ENCODE data around the gene PSORS1C1.
"Not testable (repeated sequence)": the region's sequence is repeated elsewhere in the genome, so short reads cannot be mapped to it uniquely, and the experiment has no call there.

Gene PSORS1C1

DNA sequence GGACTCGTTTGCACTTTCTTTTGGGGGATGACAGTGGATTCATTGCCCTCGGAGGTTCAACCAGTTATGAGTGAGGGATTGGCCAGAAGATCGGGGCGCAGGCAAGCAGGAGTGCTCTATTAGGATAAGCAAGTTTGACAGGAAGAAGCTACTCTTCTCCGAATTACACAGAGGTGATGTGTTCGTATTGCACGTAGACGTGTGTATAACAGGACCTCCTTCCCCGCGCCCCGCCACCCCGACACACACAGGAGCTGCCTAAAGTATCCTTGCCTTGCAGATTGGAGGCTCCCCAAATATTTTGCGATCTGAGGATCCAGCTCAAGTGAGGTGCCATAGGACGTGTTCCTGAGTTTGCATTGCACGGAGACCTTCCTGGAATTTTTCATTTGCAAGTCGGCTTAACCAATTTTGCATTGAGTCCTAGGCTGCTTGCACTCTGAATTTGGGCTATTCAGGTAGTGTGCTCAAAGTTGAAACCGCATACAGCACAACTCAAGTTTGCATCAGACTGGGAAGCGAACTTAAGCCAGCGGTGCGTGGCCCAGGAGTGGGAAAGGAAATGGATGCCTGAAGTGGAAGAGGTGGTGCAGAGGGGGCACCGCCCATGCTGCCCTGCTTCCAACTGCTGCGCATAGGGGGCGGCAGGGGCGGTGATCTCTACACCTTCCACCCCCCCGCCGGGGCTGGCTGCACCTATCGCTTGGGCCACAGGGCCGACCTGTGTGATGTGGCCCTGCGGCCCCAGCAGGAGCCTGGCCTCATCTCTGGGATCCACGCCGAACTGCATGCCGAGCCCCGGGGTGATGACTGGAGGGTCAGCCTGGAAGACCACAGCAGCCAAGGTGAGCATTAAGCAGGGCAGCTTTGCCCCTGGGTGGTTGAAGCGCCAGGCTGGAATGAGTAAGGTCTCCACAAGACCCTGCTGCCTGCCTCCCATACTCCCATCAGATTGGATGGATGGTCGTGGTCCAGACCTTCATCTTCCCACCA lies 44.6 kb downstream of the PSORS1C1 start:
- DNase-seq (ENCODE audit: low read depth in 2 of 2) = no peak

DNA sequence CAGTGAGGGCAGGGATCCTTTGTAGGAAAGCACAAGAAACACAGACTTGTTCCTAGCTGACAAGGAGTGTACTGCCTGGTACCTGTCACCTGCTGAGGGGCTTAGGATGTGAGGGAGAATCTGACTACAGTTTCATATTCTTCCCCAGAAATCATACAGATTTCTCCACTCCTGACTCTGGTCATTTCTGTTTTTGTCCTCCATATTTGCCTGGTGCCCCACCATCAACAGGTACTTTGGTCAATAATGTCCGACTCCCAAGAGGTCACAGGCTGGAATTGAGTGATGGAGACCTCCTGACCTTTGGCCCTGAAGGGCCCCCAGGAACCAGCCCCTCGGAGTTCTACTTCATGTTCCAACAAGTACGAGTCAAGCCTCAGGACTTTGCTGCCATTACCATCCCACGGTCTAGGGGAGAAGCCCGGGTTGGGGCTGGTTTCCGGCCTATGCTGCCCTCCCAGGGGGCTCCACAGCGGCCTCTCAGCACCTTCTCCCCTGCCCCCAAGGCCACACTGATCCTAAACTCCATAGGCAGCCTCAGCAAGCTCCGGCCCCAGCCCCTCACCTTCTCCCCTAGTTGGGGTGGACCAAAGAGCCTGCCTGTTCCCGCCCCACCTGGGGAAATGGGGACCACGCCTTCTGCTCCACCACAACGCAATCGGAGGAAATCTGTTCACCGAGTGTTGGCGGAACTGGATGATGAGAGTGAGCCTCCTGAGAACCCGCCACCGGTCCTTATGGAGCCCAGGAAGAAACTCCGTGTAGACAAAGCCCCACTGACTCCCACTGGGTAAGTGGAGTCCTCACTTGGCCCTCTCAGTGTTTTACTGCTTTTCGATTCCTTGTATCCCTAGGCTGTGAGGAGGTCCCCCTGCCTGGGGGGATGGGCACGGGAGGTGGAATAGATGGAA lies 46.9 kb downstream of the PSORS1C1 start:
- no peak for DNase-seq (ENCODE audit: low read depth in 2 of 2)

DNA sequence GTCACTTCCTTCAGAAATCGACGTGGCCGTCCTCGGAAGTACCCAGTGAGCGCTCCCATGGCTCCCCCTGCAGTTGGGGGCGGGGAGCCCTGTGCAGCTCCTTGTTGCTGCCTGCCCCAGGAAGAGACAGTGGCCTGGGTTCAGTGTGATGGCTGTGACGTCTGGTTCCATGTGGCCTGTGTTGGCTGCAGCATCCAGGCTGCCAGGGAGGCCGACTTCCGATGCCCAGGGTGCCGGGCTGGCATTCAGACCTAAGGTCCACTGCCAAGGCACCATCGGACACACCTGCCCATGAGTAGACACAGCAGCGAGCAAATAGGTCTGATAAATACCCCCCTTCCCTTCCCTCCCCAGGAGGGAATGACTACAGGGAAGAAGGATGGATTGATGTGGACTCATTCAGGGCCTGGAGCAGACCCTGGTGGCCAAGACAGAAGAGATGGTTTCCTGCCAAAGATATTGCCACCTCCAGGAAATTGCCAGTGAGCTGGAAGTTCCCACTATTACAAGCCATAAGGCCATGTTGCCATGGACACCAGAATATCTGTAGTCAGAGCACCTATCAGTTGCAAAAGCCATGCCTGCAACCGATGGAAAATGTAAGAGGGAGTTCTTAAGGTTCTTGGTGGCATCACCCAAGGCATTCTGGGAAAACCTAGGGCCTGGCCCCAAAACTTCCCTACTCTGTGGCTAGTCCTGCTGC lies 48.0 kb downstream of the PSORS1C1 start:
- DNase-seq (ENCODE audit: low read depth in 2 of 2) = no peak

DNA sequence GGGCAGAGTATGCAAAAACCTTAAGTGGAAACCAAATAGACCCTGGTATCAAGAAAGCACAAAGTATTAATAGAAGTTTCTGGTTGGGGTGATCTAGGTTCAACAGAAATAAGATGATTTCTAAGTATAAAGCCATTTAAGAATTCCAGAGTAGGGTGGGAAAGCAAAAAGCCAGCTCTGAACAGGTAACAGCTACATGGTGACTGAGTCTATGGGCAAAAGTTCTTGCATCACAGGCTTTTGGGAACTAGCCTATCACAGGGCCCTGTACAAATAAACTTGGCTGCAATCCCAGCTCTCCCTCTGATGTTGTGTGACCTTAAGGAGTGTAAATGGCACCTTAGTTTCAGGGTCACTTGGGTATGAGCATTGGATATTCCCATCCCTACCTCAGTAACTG lies 49.3 kb downstream of the PSORS1C1 start:
- no peak for DNase-seq (ENCODE audit: low read depth in 2 of 2)

DNA sequence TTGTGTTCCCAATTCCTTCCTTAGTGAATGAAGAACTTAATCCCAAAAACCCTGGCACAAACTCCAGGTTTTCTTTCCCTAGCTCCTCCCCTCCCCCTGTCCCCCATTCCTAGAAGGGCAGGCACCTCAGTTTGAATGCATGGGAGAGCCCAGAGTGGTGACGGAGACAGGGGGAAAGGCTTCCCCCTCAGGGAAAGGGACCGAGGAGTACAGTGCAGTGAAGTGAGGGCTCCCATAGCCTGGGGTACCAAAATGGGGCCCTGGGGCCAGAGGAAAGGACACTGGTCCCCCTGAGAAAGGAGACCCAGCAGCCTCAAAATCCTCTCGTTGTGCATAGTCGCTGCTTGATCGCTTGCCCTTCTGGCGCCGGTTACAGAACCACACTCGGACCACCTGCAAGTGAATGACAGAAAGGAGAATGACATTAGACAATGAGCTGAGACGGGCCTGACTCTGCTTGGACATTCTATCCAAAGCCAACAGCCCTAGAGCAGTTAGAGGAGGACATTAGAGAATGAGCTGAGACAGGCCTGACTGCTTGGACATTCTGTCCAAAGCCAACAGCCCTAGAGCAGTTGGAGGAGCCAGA lies 50.0 kb downstream of the PSORS1C1 start:
- not testable (repeated sequence) for DNase-seq (ENCODE audit: low read depth in 2 of 2)

DNA sequence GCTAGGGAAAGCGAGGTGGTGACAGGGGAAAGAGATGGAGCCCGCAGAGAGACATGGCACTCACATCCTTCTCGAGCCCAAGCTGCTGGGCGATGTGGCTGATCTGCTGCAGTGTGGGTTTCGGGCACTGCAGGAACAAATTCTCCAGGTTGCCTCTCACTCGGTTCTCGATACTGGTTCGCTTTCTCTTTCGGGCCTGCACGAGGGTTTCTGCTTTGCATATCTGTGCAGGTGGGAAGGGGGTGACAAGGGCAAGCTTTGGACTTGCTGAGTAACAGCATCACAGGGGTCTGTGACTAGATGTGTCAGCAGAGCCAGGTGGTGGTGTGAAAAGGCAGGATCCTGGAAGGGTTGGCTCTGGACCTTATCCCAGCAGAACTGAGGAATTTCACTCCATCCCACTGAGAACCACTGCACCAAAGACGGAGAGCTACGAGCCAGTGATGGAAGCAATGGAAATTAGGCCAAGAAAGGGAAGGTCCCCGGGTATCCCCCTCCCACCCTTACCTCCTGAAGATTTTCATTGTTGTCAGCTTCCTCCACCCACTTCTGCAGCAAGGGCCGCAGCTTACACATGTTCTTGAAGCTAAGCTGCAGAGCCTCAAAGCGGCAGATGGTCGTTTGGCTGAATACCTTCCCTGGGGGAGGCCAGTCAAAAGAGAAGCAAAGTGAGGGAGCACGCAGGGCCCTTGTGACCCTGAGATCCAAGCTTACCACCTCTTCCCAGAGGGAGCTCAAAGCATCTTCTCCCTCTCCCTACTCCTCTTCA lies 50.6 kb downstream of the PSORS1C1 start:
- not testable (repeated sequence) for DNase-seq (ENCODE audit: low read depth in 2 of 2)

DNA sequence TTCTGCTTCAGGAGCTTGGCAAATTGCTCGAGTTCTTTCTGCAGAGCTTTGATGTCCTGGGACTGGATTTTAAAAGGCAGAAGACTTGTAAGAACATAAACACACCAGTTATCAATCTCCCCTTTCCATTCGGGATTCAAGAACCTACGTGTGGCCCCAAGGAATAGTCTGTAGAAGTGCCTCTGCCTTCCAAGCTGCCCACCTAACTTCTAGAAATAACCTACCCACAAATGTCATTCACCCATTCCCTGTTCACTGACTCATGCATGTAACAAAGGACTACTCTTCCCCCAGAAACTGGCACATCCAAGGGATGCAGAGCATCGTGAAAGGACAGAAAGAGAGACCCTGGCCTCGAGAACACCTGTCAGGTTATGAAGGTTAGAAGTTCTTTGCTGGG lies 51.4 kb downstream of the PSORS1C1 start:
- DNase-seq (ENCODE audit: low read depth in 2 of 2) = no peak

DNA sequence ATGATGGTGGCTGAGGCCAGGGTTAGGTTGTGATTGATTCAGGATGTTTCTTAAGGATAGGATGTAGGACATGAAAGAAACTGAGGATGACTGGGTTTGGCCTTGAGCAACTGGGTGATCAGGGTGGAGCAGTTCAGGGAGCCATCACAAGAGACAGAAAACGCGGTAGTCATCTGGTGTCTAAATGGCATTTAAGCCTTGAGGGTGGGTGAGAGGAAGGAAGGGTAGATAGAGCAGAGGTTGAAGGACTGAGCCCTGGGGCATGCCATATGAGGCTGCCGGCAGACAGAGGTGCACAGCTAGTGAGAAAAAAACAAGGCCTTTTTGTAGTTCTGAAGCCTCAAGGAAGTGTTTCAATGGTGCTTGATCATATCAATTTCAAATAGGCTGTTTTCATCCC lies 54.0 kb downstream of the PSORS1C1 start:
- DNase-seq (ENCODE audit: low read depth in 2 of 2) = no peak

DNA sequence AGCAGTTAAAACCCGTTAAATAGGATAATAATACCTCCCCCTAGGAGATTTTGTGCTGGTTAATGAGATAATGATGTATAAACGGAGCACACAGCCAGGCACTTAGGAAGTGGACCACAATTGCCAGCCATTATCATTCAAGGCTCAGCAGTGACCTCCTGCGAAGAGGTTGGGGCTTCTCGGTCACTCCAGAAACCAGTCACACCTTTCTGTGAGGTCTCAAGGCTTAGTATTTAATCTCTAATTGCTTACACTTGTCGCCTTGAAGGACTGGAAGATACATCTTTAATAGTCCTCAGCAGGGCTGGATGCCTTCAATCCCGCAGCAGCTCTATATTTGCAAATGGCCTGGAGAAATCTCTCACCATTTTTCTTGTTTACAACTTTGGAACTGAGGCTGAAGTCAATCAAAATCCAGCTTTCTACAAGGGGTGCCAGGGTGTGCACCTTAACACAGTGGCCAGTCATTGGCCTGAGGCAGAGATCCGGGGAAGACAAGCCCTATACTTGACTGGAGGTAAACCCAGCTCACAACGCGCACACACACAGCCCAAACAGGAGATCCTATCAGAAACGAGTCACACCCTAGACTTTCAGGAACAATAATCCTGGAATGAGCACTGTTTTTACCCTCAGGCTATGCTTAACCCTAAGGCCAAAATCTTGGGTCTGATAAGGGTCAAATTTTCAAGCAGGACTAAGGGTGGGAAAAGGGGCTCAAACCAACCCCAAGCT lies 54.7 kb downstream of the PSORS1C1 start:
- no peak for DNase-seq (ENCODE audit: low read depth in 2 of 2)

DNA sequence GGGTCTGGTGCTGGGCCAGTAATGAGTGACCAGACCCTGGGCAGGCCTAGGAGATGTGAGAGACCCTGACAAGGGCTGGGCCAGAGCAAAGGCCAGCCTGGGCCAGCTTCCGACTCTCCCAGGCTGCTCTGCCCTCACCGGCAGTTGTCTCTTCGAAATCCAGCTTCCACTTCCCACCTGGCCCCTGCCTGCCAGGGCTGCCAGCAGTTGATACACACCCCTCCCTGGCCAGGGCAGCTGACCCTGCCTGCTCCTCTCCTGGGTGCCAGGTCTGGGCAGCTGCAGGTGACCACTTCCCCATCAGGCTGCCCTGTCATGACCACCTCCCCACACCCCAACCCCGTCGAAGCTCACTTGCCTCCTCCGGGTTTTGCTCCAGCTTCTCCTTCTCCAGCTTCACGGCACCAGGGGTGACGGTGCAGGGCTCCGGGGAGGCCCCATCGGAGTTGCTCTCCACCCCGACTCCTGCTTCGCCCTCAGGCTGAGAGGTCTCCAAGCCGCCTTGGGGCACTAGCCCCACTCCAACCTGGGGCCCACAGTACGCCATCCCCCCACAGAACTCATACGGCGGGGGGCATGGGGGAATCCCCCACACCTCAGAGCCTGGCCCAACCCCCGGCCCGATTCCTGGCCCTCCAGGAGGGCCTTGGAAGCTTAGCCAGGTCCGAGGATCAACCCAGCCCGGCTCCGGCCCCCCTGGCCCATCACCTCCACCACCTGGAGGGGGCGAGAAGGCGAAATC lies 55.4 kb downstream of the PSORS1C1 start:
- not testable (repeated sequence) for DNase-seq (ENCODE audit: low read depth in 2 of 2)

DNA sequence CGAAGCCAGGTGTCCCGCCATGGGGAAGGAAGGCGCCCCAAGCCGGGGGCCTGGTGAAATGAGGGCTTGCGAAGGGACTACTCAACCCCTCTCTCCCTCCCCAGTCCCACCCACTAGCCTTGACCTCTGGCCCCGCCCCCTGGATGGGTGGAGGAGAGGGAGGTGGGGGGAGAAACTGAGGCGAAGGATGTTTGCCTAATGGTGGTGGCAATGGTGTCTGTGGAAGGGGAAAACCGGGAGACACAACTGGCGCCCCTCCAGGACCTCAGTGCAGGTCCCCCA lies 55.9 kb downstream of the PSORS1C1 start, which contains the start of gene POU5F1:
Gene POU5F1 (minus strand): TSS at position 83 of the 282 bp plus-strand sequence. CDS start 62 bp downstream, at position 21.
- DNase-seq (ENCODE audit: low read depth in 2 of 2) = no peak

DNA sequence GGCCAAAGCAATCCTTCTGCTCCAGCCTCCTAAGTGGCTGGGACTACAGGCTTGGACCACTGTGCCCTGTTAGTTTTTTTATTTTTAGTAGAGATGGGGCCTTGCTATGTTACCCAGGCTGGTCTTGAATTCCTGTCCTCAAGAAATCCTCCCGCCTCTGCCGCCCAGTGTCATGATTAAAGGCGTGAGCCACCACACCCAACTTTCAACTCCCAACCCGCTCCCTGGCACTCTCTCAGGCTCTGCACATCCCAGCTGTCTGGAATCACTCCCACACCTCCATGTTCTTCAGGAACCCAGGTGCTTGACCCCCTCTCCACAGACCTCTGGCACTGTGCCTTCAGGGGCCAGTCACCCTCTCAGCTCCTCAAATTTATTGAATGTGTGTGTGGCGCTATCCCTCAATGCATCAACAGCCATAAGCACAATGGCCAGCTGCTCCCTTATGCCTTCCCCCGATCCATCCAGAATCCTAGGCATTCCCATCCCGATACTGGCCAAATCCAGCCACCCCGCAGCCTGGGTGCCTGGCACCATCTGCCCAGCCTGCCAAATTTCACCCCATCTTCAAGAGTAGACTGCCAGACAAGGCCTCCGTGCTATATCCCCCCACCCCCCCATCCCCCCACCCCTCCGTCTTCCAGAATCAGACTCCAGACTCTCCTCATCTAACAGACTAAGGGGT lies 56.5 kb downstream of the PSORS1C1 start:
- DNase-seq (ENCODE audit: low read depth in 2 of 2) = no peak

DNA sequence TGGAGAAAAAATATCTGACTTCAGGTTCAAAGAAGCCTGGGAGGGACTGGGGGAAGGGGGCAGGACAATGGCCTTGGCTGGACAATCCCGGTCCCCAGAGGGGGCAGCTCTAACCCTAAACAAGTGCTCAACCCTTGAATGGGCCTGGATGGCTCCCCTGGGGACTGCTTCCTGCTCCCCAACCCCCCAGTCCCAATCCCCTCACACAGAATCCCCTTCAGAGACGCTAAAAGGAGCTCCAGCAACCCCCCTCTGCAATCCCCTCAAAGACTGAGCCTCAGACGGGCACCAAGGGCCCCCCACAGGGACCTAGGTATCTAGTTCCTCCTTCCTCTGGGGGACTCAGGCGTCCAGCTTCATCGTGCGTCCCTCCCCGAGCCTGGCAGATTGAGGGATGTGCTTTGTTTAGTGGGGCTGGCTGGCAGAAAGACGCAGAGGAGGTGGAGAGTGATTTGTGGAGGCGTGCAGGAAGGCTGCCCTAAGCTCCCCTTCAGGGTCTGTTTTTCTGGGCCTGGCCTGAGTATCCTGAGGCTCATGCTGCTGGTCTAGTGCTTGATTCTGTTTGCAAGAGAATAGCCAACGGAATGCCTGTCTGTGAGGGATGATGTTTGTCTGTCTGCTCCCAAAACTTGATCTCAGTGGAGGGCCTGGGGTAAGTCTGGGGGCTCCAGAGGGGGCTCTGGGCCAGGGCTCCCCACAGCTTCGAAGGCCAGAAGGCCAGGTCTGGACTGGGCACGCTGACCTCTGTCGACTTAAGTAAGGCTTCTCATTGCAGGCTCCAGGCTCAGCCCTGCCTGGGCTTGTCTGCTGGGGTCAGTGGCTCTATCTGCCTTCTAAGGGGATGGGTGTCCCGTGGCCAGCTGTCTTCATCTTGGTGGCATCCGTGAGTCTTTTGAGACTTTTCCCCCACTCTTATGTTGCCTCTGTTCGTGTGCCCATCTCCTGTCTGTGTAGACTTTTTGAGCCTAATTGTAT lies 57.6 kb downstream of the PSORS1C1 start:
- no peak for DNase-seq (ENCODE audit: low read depth in 2 of 2)

DNA sequence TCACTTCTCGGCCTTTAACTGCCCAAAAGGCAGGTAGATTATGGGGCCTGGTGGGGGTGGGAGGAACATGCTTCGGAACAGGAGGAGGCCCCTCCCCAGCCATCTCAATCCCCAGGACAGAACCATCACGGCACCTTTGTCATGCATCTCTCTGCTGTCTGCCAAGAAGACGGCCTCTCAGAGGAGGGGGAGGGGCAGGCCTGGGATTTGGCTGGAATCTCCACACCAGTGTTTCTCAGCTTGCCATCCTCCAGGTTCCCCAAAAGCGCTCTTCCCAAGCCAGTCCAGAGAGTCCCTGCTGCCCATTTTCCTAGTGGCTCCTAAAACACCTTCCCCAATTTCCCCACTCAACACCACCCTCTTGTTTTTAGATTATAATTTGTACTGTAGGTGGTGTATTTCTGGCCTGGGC lies 58.4 kb downstream of the PSORS1C1 start:
- DNase-seq (ENCODE audit: low read depth in 2 of 2) = no peak

DNA sequence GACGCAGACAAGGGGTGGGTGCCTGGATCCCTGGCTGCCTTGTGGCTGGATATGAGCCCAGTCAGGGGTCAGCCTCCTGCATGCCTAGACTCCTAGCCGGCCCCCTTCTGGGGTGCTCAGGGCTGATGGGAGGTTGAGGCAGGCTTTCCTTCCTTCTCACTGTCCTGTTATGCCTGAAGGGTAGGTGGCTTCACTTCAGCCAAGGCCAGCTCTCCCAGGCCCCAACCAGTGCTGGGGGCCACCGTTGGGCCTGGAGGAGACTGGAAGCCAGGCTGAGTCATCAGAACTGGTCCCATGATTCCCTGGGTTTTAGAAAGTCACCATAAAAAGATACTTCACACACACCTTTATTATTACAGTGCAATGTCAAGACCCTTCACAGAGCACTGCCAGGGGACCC lies 58.8 kb downstream of the PSORS1C1 start:
- DNase-seq (ENCODE audit: low read depth in 2 of 2) = no peak

DNA sequence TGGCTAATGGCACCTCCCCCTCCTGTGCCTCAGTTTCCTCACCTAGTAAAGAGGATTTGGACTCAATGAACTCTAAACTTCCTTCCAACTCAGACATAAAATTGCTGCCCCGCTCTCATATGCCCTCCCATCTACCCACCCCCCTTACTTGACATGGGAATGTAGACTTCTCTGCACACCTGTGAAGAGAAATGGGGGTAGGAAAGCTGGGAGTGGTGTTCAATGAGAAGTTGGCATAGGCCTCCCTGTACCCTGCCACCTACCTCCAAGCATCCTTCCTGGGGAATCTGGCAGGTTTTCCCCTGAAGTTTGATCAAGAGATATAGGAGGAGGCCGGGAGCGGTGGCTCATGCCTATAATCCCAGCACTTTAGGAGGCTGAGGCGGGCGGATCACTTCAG lies 59.8 kb downstream of the PSORS1C1 start:
- no peak for DNase-seq (ENCODE audit: low read depth in 2 of 2)

DNA sequence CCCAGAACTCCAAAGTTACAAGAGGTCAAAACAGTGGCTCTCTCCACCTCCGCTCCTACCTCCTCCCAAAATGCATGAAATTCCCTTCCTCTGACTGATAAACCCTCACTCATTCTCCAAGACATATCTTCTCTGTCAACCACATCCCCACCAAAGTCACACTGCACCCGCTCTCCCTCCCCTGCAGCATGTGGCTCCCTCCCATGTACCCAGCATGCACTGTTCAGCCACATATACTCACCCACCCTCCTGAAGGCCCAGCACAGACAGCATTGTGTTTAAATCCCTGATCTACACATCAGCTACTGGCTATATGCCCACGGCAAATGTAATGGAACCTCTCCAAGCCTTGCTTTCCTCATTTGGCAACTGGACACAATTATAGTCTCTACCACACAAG lies 61.4 kb downstream of the PSORS1C1 start:
- no peak for DNase-seq (ENCODE audit: low read depth in 2 of 2)

Measured in activated CD8-positive, alpha-beta memory T cell treated with anti-CD3 and anti-CD28 coated beads for 4 hours (primary cell).